Activated CD4-positive, alpha-beta T cell treated with anti-CD3 and anti-CD28 coated beads, Interleukin-2, amount 10 ng/mL, durations not matched to agents 7 days and 5 days (primary cell): ENCODE data around the gene AKR1B15. TPM values are rescaled to one million over a fixed set of nuclear protein-coding genes. Genes with fewer than 3 reads are reported as not detected.

Source experiments
- CTCF ChIA-PET: fragments of 350-600 bp; sonication (Branson Sonifier 250); formaldehyde crosslinking; loops from one replicate; lab custom pipeline; 2021; ENCODE audit warnings: antibody characterized with exemption; lab: Charles Lee
- POLR2A ChIA-PET: fragments of 350-600 bp; sonication (Branson Sonifier 250); formaldehyde crosslinking; loops from one replicate; lab custom pipeline; 2021; ENCODE audit warnings: antibody characterized with exemption; lab: Charles Lee
- DNase-seq: peaks from one replicate; pipeline ENCODE4 v3.0.0-alpha.2; 2020
- H3K27ac Mint-ChIP-seq: one replicate; pipeline ENCODE4 v1.8.0; 2021; ENCODE audit warnings: mild to moderate bottlenecking, moderate library complexity, mixed read lengths
- H3K27me3 Mint-ChIP-seq: one replicate; pipeline ENCODE4 v1.8.0; 2021; ENCODE audit warnings: mixed read lengths
- H3K36me3 Mint-ChIP-seq: one replicate; pipeline ENCODE4 v1.8.0; 2021; ENCODE audit warnings: low read depth, mixed read lengths
- H3K4me1 Mint-ChIP-seq: one replicate; pipeline ENCODE4 v1.8.0; 2021; ENCODE audit warnings: mixed read lengths
- H3K4me3 Mint-ChIP-seq: one replicate; pipeline ENCODE4 v1.8.0; 2021; ENCODE audit warnings: mild to moderate bottlenecking, moderate library complexity, mixed read lengths
- H3K9me3 Mint-ChIP-seq: one replicate; pipeline ENCODE4 v1.8.0; 2021; ENCODE audit warnings: mixed read lengths
- total RNA-seq, 2 experiments: library from RNA; stranded (reverse); gene quantifications; one replicate each; pipeline ENCODE4 v1.2.3, GENCODE V29; 2021

The AKR1B15 gene
- total RNA-seq, 2 experiments from 2014 or later, result not detected

GRCh38 chr7:134612197-134612596 lies 63.3 kb downstream of the AKR1B15 start:
- Mint-ChIP-seq H3K27ac (no peak overlapping the region), H3K36me3 (no peaks in the 10 kb centered on the region), H3K4me1 (peaks cover 10% of the 10 kb centered on the region), H3K27me3 (peaks cover 30% of the 10 kb centered on the region), H3K9me3 (no peaks in the 10 kb centered on the region), H3K4me3 (no peak overlapping the region)
- ChIA-PET CTCF (interaction anchor here (0.7 to 2.0 kb wide), 5 partner anchors 12 to 442 kb away, joined by 3 to 7 read pairs (median 4); partner anchors contain the start of gene BPGM), POLR2A (no interaction called here)
- no peak for DNase-seq

GRCh38 chr7:134613623-134614347 lies 64.9 kb downstream of the AKR1B15 start:
- no peak overlapping the region for H3K4me3 Mint-ChIP-seq
- H3K36me3 Mint-ChIP-seq, result no peaks in the 10 kb centered on the region
- H3K27me3 Mint-ChIP-seq, result peaks cover 25% of the 10 kb centered on the region
- CTCF ChIA-PET, result interaction anchor here (1.3 to 2.0 kb wide), 3 partner anchors 17 to 154 kb away, joined by 3 to 6 read pairs (median 4); partner anchors contain the start of gene BPGM
- DNase-seq, result no peak
- POLR2A ChIA-PET, result interaction anchor here (0.7 kb wide), 1 partner anchor 468 kb away, joined by 4 read pairs; no protein-coding TSS in a partner anchor
- H3K9me3 Mint-ChIP-seq, result no peaks in the 10 kb centered on the region
- H3K27ac Mint-ChIP-seq, result peak overlapping the region; percentile 33
- H3K4me1 Mint-ChIP-seq, result peaks cover 10% of the 10 kb centered on the region

GRCh38 chr7:134616611-134617010 lies 67.7 kb downstream of the AKR1B15 start:
- DNase-seq, result no peak
- Mint-ChIP-seq H3K4me3 (no peak overlapping the region), H3K9me3 (no peaks in the 10 kb centered on the region), H3K27me3 (peaks cover 27% of the 10 kb centered on the region), H3K4me1 (peaks cover 10% of the 10 kb centered on the region), H3K36me3 (no peaks in the 10 kb centered on the region), H3K27ac (no peak overlapping the region)
- CTCF ChIA-PET, result interaction anchor here (1.6 kb wide), 1 partner anchor 16 kb away, joined by 4 read pairs; no protein-coding TSS in a partner anchor
- POLR2A ChIA-PET, result no interaction called here

GRCh38 chr7:134618756-134619530 lies 70.0 kb downstream of the AKR1B15 start:
- Mint-ChIP-seq H3K4me3 (no peak overlapping the region), H3K4me1 (peaks cover 5% of the 10 kb centered on the region), H3K27me3 (peaks cover 38% of the 10 kb centered on the region), H3K36me3 (no peaks in the 10 kb centered on the region), H3K9me3 (no peaks in the 10 kb centered on the region), H3K27ac (no peak overlapping the region)
- POLR2A ChIA-PET, result no interaction called here
- CTCF ChIA-PET, result interaction anchor here (0.5 to 3.3 kb wide), 5 partner anchors 11 to 628 kb away, joined by 3 to 11 read pairs (median 3); no protein-coding TSS in a partner anchor
- DNase-seq, result no peak

- POLR2A ChIA-PET, result no interaction called here
- H3K27ac Mint-ChIP-seq, result no peak overlapping the region
- no peaks in the 10 kb centered on the region for H3K9me3 Mint-ChIP-seq
- no peaks in the 10 kb centered on the region for H3K4me1 Mint-ChIP-seq
- DNase-seq, result no peak
- H3K27me3 Mint-ChIP-seq, result peaks cover 43% of the 10 kb centered on the region
- no peak overlapping the region for H3K4me3 Mint-ChIP-seq
- CTCF ChIA-PET, result interaction anchor here (0.5 to 3.3 kb wide), 5 partner anchors 12 to 627 kb away, joined by 3 to 11 read pairs (median 3); no protein-coding TSS in a partner anchor
- H3K36me3 Mint-ChIP-seq, result no peaks in the 10 kb centered on the region
Observed at GRCh38 chr7:134619627-134620331, 70.9 kb downstream of the AKR1B15 start.

- H3K4me1 Mint-ChIP-seq, result no peaks in the 10 kb centered on the region
- no peaks in the 10 kb centered on the region for H3K36me3 Mint-ChIP-seq
- POLR2A ChIA-PET, result interaction anchor here (0.6 kb wide), 1 partner anchor 11 kb away, joined by 3 read pairs; no protein-coding TSS in a partner anchor
- H3K9me3 Mint-ChIP-seq, result no peaks in the 10 kb centered on the region
- no peak for DNase-seq
- peaks cover 52% of the 10 kb centered on the region for H3K27me3 Mint-ChIP-seq
- CTCF ChIA-PET, result interaction anchor here (2.2 to 3.3 kb wide), 2 partner anchors 11 to 14 kb away, joined by 7 to 11 read pairs; no protein-coding TSS in a partner anchor
- no peak overlapping the region for H3K27ac Mint-ChIP-seq
- no peak overlapping the region for H3K4me3 Mint-ChIP-seq
Observed at GRCh38 chr7:134622303-134622995, 73.5 kb downstream of the AKR1B15 start.

- Mint-ChIP-seq H3K27ac (no peak overlapping the region), H3K4me3 (no peak overlapping the region), H3K27me3 (peaks cover 57% of the 10 kb centered on the region), H3K36me3 (no peaks in the 10 kb centered on the region), H3K9me3 (no peaks in the 10 kb centered on the region), H3K4me1 (no peaks in the 10 kb centered on the region)
- POLR2A ChIA-PET, result interaction anchor here (0.6 kb wide), 1 partner anchor 11 kb away, joined by 3 read pairs; no protein-coding TSS in a partner anchor
- DNase-seq, result no peak
- CTCF ChIA-PET, result interaction anchor here (1.6 to 2.4 kb wide), 2 partner anchors 10 to 11 kb away, joined by 7 read pairs; no protein-coding TSS in a partner anchor
Observed at GRCh38 chr7:134623193-134623592, 74.3 kb downstream of the AKR1B15 start.

- Mint-ChIP-seq H3K27me3 (peaks cover 50% of the 10 kb centered on the region), H3K4me1 (no peaks in the 10 kb centered on the region), H3K36me3 (no peaks in the 10 kb centered on the region), H3K27ac (no peak overlapping the region), H3K9me3 (no peaks in the 10 kb centered on the region), H3K4me3 (no peak overlapping the region)
- ChIA-PET POLR2A (no interaction called here), CTCF (interaction anchor here (0.6 kb wide), 1 partner anchor 579 kb away, joined by 3 read pairs; no protein-coding TSS in a partner anchor)
- DNase-seq, result no peak
Observed at GRCh38 chr7:134625550-134625949, 76.6 kb downstream of the AKR1B15 start.

GRCh38 chr7:134627109-134627774 lies 78.3 kb downstream of the AKR1B15 start:
- H3K4me3 Mint-ChIP-seq, result no peak overlapping the region
- H3K27ac Mint-ChIP-seq, result no peak overlapping the region
- CTCF ChIA-PET, result interaction anchor here (1.1 kb wide), 1 partner anchor 14 kb away, joined by 3 read pairs; no protein-coding TSS in a partner anchor
- H3K27me3 Mint-ChIP-seq, result peaks cover 45% of the 10 kb centered on the region
- H3K9me3 Mint-ChIP-seq, result no peaks in the 10 kb centered on the region
- POLR2A ChIA-PET, result no interaction called here
- DNase-seq, result no peak
- no peaks in the 10 kb centered on the region for H3K36me3 Mint-ChIP-seq
- no peaks in the 10 kb centered on the region for H3K4me1 Mint-ChIP-seq

- POLR2A ChIA-PET, result no interaction called here
- peaks cover 43% of the 10 kb centered on the region for H3K27me3 Mint-ChIP-seq
- no peaks in the 10 kb centered on the region for H3K4me1 Mint-ChIP-seq
- CTCF ChIA-PET, result interaction anchor here (1.1 kb wide), 1 partner anchor 13 kb away, joined by 3 read pairs; no protein-coding TSS in a partner anchor
- H3K9me3 Mint-ChIP-seq, result no peaks in the 10 kb centered on the region
- no peak for DNase-seq
- no peak overlapping the region for H3K27ac Mint-ChIP-seq
- H3K4me3 Mint-ChIP-seq, result no peak overlapping the region
- no peaks in the 10 kb centered on the region for H3K36me3 Mint-ChIP-seq
Observed at GRCh38 chr7:134627775-134628153, 78.9 kb downstream of the AKR1B15 start.

- CTCF ChIA-PET, result interaction anchor here (0.8 to 1.7 kb wide), 2 partner anchors 11 to 61 kb away, joined by 3 to 6 read pairs; no protein-coding TSS in a partner anchor
- Mint-ChIP-seq H3K4me1 (peaks cover 4% of the 10 kb centered on the region), H3K36me3 (no peaks in the 10 kb centered on the region), H3K9me3 (no peaks in the 10 kb centered on the region), H3K4me3 (no peak overlapping the region), H3K27me3 (peaks cover 36% of the 10 kb centered on the region), H3K27ac (no peak overlapping the region)
- DNase-seq, result no peak
- POLR2A ChIA-PET, result no interaction called here
Observed at GRCh38 chr7:134629445-134629844, 80.5 kb downstream of the AKR1B15 start.
